Measurements from ENCODE around the gene BTRC.

Gene BTRC

DNA sequence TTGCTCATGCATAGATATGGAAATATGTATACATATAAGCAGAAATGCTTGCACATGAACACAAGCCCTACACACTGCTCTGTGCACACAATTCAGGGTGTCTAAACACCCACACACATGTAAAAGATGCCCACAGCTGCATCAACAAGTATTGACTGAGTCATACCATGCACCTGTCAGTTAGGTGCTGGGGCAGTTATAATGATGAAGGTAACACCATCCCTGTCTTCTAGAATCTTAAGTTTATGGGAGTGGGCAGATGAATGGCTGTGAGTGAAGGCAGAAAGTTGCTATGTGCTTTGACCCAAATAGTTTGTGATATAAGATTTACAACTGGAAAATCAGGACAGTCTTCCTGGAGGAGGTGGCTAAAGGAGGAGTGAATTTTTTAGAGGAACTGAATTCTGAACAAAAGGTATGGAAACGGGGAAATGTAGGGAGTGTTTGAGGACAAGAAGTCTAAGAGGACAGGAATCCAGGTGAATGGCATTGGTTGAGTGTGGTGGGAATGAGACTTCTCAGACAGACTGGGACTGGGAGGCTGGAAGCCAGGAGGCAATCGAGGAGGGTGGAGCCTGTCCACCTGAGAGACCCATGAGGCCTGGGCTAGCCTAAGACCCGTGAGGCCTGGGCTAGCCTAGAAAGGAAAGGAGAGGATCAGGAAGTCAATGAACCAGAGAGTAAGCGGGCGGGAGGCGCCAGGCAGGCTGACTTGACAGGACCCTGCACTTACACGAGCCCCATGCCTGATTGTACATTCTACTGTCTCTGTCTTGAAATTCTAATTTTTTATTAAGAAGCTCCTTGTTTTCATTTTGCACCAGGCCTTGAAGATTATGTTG is 213.4 kb downstream of the BTRC start:
- no peak for DNase-seq (ENCODE audit: low read depth)

DNA sequence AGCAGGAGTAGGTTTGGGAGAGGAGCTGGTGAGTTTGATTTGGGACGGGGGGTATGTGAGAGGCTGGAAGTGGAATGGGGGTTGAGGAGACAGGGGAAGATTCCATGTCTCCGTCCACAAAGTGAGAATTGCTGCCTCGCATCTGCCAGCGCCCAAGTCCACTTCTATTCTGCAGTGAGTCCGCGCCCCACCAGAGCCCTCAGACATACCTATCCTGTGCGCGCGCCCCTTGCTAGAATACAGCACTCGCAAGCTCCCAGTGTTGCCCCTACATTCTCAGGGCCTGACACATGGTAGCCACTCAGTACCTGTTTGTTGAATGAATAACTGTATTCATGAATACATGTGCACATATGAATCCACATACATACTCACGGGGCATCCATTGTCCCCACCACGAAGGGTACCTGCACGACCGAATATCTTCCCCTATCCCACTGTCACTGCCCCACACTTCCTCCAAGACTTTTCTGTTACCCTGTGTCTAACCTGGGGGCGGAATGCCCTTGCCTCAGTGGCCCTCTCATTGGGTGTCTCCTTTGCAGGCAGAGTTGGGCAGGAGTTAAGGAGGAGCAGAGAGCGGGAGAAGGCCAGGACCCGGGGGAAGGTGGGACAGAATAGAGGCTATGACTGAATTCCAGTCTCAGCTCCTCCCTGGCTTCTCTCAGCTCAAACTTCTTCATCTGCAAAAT is 214.2 kb downstream of the BTRC start:
- DNase-seq (ENCODE audit: low read depth): no peak

DNA sequence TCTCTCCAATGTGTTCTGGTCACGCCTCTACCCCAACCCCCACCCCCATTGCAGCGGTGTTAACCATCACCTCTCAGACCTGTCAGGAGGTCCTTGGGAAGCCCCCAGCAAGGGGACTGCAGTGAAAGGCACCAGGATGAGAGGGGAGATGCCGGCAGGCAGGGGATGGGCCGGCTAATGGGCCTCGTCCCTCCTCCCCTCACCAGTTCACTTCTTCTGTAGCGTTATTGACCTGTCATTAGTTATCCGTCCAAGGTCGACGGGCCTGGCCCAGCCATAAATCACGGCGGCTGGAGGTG is 215.3 kb downstream of the BTRC start:
- no peak for DNase-seq (ENCODE audit: low read depth)

DNA sequence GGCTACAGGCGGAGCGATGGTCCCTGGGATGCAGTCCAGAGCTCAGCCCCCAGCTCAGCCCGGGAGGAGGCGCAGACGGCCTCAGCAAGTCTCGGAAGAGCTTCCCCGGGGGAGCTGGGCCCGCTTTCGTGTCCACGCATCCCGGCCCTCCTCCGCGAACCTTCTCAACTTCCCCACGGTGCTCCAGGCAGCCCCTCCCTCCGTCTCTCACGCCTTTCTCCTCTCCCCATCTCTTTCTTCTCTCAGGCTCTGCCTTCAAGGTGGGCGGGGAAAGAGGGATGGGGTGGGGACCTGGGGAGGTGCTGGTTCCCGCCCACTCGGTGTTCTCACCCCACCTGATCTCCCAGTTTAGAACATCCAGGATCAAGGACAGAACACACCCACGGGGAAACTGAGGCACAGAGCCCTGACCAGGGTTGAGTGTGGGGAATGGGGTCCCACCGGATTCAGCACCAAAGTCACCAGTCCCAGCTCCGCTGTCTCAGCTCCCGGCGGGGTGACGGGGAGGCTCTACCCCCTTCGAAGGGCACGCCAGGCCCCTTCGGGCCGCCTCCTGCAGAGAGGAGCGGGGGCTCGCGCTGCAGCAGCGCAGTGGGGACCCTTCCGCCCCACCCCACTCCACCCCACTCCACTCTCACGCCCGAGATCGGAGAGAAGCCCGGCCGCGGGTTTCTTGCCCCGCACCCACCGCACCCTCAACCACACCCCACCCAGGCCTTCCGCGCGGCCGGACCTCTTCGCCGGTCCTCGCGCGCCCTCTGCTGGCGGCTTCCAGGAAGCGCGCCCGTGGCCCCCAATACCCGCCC is 215.9 kb downstream of the BTRC start:
- DNase-seq (ENCODE audit: low read depth): peak; percentile 66

DNA sequence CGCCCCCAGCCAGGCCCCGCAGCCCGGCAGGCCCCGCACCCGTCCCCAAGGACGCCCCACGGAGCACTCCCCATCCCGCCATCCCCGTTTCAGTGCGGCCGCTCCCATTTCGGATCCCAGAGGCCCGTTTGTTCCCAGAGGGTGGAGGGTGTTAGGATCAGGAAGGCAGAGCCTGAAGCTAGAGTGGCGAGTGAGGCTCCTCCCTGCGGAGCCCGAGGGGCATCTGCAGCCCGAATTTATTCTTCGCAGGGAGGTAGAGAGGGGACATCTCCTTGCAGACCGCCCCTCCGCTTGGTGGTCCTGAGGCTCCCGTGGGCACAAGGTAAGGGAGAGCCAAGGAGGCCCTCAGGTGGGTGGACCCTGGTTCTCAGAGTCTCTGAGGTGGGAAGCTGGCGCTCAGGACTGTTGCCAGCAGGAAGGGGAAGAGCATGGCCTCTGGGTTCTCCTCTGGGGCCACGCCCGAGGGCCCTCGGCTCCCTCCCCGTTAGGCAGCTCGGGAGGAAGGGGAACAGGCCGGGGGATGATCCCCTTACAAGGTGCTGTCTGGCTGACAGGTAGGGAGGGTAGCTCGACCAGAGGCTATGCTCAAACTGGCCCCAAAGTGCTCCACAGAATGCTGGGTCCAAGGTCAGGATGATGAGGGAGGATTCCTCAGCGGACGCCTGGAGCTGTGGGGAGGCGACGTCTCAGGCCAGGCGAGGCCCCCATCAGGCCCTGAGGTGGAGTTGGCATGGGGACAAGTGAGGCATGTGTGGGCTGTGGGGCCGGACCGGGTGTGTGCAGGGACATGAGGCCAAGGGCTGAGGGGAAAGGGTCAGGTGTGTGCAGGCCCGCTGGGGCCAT is 216.7 kb downstream of the BTRC start:
- DNase-seq (ENCODE audit: low read depth): no peak

DNA sequence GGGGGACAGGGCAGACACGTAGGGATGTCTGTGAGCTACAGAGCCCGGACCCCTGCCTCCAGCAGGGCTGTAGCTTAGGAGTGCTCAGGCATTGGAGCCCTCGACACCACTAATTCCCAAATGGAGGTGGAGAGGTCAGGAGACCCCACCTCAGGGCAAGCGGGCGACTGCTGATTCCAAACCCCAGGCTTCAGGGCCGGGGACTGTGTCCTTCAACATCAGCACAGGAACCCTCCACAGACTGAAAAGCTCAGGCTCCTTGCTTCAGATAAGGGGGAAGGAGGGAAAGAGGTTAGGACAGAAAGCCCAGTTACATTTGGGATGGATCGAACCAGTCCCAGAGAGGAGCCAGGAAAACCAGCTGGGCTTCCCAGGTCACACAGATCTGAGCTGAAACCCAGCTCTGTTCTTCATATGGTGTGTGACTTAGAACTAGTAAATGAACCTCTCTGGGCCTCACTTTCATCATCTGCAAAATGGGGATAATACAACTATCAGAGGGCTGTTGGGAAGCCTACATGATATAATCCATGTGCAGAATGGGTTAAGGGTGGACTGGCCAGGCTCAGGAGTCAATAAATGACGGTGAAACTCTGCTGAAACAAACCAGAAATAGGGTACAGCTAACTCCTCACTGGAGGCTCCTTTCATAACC is 217.4 kb downstream of the BTRC start:
- no peak for DNase-seq (ENCODE audit: low read depth)

DNA sequence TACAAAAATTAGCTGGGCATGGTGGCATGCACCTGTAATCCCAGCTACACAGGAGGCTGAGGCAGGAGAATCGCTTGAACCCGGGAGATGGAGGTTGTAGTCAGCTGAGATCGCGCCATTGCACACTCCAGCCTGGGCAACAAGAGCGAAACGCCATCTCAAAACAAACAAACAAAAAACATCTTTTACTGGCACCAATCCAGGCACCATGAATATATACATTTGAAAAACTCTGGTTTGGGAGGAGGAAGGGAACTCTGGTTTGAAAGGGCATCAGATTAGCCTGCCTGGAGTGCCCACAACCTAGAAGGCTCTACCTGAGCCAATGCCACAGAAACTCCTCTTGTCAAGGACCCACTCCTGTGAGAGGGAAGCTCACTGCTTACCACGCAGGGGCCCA is 218.2 kb downstream of the BTRC start:
- DNase-seq (ENCODE audit: low read depth): no peak

DNA sequence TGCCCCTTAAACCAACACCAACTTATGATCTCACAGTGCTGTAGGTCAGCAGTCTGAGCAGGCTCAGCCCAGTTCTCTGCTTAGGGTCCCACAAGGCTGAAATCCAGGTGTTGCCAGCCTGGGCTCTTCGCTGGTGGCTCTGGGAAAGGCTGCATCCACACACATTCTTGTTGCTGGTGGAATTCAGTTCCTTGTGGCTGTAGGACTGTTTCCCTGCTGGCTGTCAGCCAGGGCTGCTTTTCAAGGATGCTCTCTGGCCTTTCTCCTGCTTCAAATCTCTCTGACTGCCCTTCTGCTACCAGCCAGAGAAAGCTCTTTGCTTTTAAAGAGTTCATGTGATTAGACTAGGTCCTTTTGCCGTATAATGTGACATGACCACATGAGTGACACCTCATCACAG is 218.8 kb downstream of the BTRC start:
- DNase-seq (ENCODE audit: low read depth): no peak

DNA sequence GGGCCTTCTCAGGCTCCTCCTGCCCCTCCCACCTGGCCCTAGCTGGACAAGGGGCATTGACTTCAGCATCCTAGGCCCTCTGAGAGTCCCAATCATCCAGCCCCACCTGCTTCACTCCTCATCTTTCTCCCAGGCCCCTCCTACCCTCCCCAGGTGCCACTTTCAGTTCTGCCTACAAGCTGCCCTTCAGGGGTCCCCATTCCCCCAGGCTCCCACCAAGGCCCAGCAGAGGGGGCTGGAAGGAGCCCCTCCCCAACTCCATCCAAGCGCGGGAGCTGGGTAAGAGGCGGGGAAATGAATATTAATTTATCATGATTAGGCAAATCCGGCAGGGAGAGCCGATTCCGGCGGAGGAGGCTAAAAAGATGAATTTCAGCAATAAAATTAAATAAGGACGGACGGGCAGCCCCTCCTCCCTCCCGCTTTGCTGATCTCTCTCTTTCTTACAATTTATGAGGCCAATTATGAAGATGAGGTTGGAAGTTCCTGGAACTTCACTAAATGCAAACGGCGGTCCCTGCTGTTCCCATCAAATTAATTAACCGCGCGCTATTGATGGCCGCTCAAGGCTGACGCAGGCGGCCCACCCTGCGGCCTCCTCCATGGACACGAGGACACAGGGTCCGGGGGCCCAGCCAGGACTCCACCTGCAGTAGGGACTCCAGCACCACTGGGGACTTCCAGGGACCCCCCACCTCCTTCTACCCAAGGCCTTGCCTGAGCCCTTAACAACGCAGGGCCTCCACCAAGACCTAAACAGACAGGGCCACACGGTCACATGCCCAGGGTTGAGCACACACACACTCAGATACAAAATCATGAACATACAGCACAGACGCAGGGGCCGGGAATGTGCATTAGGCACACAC is 220.2 kb downstream of the BTRC start:
- no peak for DNase-seq (ENCODE audit: low read depth)

DNA sequence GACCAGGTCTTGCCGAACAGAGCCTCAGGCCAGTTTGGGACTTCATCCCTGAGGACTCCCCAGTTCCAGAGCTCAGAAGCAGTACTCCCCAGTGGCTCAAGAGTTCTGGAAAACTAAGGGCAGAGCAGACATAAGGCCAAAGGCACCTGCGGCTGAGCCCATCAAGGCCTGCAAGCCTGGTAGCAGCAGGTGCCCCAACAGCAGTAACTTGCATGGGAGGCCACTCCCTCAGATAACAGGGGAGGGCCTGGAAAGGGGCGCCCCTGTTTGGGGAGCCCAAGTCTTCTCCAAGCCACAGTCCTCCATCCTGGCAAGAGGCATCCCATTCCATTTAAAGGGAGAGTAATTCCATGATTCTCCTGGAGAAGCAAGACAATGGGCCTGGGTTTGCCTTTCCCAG is 221.1 kb downstream of the BTRC start:
- DNase-seq (ENCODE audit: low read depth): no peak

DNA sequence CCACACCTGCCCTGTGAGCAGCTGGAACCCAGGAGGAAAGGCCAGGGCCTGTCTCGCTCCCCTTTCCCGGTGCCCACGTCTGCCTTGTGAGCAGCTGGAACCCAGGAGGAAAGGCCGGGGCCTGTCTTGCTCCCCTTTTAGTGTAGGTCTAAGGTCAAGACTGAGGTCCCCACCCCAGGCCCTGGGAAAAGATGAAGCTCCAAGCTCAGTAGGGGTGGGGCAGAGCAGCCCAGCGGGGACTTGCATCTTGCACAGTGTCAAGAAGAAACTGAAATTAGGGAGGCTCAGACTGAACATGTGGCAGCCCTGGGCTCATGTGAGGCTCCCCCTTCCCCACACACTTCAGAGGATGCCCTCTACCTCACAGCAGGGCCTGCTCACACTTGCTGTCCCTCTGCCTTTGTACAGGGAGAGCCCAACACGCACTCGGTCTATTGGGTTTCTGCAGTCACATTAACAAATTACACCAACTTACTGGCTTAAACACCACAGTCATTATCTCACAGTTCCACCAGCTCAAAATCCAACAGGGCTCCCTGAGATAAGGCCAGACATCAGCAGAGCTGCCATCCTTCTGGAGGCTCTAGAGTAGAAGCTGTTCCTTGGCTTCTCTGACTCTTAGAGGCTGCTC is 221.7 kb downstream of the BTRC start:
- DNase-seq (ENCODE audit: low read depth): no peak

DNA sequence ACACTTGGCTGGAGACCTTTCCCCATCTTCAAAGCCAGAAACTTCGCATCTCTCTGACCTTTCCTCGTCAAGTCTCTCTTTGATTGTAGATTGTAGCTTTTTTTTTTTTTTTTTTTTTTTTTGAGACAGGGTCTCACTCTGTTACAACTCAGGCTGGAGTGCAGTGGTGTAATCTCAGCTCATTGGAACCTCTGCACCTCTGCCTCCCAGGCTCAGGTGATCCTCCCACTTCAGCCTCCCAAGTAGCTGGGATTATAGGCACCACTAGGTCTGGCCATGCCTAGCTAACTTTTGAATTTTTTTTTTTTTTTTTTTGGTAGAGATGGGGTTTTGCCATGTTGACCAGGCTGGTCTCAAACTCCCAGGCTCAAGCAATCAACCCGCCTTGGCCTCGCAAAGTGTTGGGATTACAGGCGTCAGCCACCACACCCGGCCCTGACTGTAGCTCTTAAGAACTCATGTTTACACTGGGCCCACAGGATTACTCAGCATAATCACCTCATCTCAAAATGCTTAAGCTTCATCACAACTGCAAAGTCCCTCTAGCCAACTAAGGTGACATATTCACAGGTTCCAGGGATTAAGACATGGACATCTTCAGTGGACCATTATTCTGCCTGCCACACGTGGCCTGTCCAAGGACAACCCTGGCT is 222.4 kb downstream of the BTRC start:
- DNase-seq (ENCODE audit: low read depth): no peak

DNA sequence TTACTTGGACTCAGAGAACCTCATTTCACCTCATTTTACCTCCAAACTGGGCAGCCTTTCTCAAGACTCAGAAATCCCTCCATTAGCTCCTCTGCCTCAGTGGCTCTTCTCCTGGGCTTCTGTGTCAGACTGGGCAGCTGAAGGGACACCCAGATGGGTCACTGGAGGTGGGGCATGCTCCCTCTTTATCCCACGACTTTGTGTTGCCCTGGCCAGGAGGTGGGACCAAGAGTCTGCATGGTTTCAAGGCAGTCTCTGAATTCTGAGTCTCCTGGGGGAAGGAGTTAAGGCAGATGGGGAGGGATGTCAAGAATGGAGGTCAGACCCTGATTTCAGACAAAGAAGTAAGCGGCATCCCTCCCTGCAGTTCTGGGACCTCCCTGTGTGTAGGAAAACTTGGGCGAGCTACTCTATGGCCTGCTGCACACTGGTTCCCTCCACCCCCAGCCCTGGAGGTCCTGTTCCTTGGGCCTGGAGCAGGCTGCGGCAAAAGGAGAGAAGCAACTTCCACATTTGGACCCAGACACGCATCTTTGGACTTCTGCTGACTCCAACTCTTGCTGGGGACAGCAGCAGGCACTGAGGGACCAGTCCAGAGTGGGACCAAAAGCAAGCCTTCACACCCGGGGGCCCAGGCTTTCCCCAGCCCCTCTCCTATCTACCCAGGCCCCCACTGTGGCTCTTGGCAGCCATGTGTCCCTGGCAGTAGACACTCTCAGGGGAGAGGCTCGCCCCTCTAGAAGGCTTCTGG is 223.3 kb downstream of the BTRC start:
- no peak for DNase-seq (ENCODE audit: low read depth)

DNA sequence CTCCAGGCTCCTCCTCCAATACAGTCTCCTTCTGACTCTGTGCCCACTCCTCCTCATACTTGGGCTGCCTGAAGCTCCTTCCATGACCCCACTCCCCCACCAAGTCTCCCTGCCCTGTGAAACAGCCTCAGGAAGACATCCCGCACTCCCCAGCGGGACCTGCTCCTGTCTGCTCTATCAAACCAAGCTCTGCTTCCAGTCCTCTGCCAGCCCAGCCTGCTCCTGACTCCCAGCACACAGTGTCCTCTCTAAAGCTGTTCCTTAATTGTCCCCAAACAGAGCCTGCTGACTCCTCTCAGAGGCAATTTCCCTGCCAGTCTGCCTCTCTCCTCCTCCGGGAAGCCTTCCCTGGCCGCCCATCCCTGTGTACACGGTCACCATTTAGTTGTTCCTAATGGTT is 224.2 kb downstream of the BTRC start:
- no peak for DNase-seq (ENCODE audit: low read depth)

DNA sequence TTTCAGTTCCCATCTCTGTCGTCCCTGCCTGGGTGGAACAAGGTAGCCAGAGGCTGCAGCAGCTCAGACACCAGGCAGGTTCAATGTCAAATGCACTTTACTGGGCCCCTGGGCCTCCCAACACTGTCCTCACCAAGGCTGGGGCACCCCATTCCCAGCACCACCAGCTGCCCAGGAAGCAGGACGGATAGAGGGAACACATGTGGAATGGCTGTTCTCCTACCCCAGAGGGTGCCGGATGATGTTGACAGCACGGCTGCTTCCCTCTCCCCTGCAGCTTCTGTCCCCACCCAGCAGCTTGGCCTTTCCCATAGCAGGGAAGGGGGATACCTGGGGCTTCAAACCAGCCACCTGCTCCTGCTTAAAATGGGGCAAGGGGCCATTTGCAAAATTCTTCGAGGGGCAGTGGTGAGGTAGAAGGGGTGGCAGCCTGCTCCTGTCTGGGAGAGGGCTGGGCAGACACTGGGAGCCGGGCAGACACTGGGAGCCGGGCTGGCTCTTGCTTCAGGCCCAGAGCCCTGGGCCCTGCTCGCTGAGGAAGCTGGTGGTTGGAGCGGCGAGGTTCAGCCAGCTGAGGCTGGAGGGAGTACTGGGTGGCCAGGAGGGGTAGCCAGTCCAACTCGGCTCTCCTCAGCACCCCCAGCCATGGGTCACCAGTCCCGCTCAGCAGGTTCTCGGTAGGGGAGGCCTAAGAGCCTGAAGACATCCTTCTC is 225.0 kb downstream of the BTRC start:
- no peak for DNase-seq (ENCODE audit: low read depth)

DNA sequence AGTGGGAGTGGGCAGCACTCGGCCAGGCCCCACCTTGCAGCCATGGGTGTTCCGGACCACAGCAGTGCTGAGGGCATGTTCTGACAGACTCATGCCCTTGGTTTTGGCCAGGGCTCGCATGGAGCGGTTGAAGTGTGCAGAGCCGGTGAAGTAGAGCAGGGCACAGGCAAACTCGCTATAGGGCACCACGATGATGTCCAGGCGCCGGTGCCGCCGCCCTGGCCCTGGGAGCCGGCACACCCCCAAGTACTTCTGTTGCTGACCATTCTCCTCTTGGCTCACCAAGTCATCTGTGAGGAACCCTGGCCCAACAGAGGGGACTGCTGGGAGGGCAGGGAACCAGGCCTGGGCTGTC is 225.5 kb downstream of the BTRC start:
- no peak for DNase-seq (ENCODE audit: low read depth)

DNA sequence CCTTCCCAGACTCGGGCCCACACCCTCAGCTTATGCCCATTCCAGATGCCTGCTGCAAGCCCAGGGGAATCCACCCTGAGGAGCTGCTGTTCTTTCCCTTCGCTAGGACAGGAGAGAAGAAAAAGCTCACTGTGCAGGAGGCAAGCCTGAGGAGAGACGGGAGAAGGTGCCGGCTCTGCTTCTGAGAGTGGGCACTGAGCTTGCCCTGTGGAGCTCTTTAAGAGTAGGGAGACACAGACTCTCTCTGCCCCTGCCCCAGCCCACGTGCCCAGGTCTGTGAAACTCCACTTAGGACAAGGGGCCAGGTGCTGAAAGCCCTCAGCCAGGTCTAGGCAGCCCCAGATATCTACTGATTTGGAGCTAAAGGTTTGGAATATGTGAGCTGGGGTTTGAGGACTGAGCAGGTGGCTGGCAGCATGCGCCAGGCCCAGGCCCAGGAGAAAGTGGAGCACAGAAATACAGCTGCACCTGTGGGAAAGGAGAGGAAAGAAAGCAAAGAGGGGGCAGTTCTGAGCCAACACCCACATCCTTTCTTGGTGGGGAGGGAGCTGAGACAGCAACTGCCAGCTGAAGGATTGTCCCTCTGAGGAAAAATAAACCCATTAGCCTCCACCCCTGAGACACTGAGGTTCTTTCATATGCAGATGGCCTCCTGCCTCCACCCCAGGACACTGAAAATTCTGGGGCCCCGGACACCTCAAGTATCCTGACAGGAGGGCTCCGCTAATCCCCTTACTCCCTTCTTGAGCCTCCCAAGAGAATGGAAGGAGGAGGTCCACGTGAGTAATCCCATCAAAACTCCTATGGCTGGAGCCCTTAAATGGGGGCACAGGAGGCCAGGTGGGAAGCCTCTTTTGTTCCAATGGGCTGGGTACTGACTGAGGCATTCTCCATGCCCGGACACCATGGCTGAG is 226.8 kb downstream of the BTRC start:
- no peak for DNase-seq (ENCODE audit: low read depth)
